Kidney (tissue), 14 donors: Measurements from ENCODE around the gene FSTL3. TPM values are rescaled to one million over a fixed set of nuclear protein-coding genes. Genes with fewer than 3 reads are reported as not detected.
A peak's percentile ranks its signal among the peaks of the same experiment; 100 is the strongest.

Source experiments
- DNase-seq, 5 donors: peaks; one replicate each; pipeline ENCODE4 v3.0.0-alpha.2; 2013 to 2020
- FAIRE-seq: peaks from 2 replicates; lab custom pipeline; 2012; peaks lifted over from hg19 to GRCh38; lab: Jason Lieb, UNC
- H3K27ac ChIP-seq, 2 donors: one replicate each; pipeline ENCODE4 v1.7.0; 2013; ENCODE audit warnings: low read depth in 2 of 2, low read length in 2 of 2, inconsistent platforms in 1 of 2
- H3K27me3 ChIP-seq: one replicate; pipeline ENCODE4 v1.7.1; 2013; ENCODE audit warnings: low read length, inconsistent platforms; ENCODE audit not compliant: control insufficient read depth, insufficient read depth
- H3K36me3 ChIP-seq, 3 donors: one replicate each; pipeline versions ENCODE4 v1.7.0 to v1.7.1; 2013; ENCODE audit warnings: low read length in 3 of 3, control low read depth in 1 of 3, inconsistent platforms in 1 of 3; ENCODE audit not compliant: insufficient read depth in 3 of 3, control insufficient read depth in 2 of 3
- H3K4me1 ChIP-seq, 3 donors: one replicate each; pipeline versions ENCODE4 v1.7.0 to v1.7.1; 2013; ENCODE audit warnings: low read length in 3 of 3, inconsistent platforms in 1 of 3, low read depth in 1 of 3; ENCODE audit not compliant: control insufficient read depth in 2 of 3, insufficient read depth in 2 of 3
- H3K4me3 ChIP-seq, 3 donors: one replicate each; pipeline versions ENCODE4 v1.7.0 to v1.8.1; 2013; ENCODE audit warnings: low read length in 3 of 3, control low read depth in 1 of 3, inconsistent platforms in 1 of 3
- H3K9ac ChIP-seq, 3 donors: one replicate each; pipeline versions ENCODE4 v1.7.0 to v1.7.1; 2013; ENCODE audit warnings: low read length in 3 of 3, control low read depth in 1 of 3, inconsistent platforms in 1 of 3
- H3K9me3 ChIP-seq, 3 donors: one replicate each; pipeline versions ENCODE4 v1.7.0 to v1.7.1; 2013; ENCODE audit warnings: low read length in 3 of 3, control low read depth in 1 of 3, inconsistent platforms in 1 of 3; ENCODE audit not compliant: control insufficient read depth in 2 of 3, insufficient read depth in 1 of 3
- intact Hi-C: fragments of 100-400 bp; cut with DNase I; formaldehyde crosslinking; loops from one replicate; pipeline ENCODE4 v1.11.1; 2022
- polyA plus RNA-seq: library from polyadenylated mRNA; stranded (reverse); fragments of 350-450 nt; fragmentation: Illumina TruSeq; extraction: RNeasy Lipid Tissue Mini Kit (QIAGEN cat#74804); gene quantifications from one replicate; pipeline ENCODE4 v1.2.3, GENCODE V29; 2014; ENCODE audit warnings: low read depth, low replicate concordance; ENCODE audit not compliant: insufficient read depth
- total RNA-seq: library from RNA; stranded (reverse); fragmentation: NEBNext Ultra II Directional; extraction: Animal tissue kit (Norgen Biotek cat#: 25700); gene quantifications from one replicate; pipeline ENCODE4 v1.2.1, GENCODE V29; 2021
- TF ChIP-seq, protein P1 (sequence below): IDR thresholded peaks from 3 replicates; pipeline ENCODE4 v1.5.1; 2012; ENCODE audit warnings: mild to moderate bottlenecking, moderate library complexity, borderline replicate concordance; ENCODE audit not compliant: insufficient read depth; ENCODE audit errors: extremely low read depth
- donor health status: control.
- donor health status: control.
- donor health status: control.
- donor health status: control.
- donor health status: control.
- donor health status: DM: yes; HTN: yes; CAD: no.
- donor health status: Normal renal cell carcinoma (clear cell type).

FSTL3 gene
- total and polyA plus RNA-seq, 2 donors from 2014 or later: 23.9 to 63.0 TPM

- peaks cover 0 to 9% (median 0%) of the 10 kb centered on the region in 3 donors for H3K4me1 ChIP-seq
- FAIRE-seq: no peak
- intact Hi-C loops: no loop called here
- H3K4me3 ChIP-seq: no peak overlapping the region
- H3K9me3 ChIP-seq: no peaks in the 10 kb centered on the region
- H3K9ac ChIP-seq: no peak overlapping the region
- no peaks in the 10 kb centered on the region for H3K36me3 ChIP-seq
- H3K27ac ChIP-seq: no peak overlapping the region
- DNase-seq: no peak
- TF ChIP-seq, protein P1, sequence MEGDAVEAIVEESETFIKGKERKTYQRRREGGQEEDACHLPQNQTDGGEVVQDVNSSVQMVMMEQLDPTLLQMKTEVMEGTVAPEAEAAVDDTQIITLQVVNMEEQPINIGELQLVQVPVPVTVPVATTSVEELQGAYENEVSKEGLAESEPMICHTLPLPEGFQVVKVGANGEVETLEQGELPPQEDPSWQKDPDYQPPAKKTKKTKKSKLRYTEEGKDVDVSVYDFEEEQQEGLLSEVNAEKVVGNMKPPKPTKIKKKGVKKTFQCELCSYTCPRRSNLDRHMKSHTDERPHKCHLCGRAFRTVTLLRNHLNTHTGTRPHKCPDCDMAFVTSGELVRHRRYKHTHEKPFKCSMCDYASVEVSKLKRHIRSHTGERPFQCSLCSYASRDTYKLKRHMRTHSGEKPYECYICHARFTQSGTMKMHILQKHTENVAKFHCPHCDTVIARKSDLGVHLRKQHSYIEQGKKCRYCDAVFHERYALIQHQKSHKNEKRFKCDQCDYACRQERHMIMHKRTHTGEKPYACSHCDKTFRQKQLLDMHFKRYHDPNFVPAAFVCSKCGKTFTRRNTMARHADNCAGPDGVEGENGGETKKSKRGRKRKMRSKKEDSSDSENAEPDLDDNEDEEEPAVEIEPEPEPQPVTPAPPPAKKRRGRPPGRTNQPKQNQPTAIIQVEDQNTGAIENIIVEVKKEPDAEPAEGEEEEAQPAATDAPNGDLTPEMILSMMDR: no peak
- no peaks in the 10 kb centered on the region for H3K27me3 ChIP-seq
Measured at GRCh38 chr19:723714-724113, 47.5 kb downstream of the FSTL3 start.

DNA sequence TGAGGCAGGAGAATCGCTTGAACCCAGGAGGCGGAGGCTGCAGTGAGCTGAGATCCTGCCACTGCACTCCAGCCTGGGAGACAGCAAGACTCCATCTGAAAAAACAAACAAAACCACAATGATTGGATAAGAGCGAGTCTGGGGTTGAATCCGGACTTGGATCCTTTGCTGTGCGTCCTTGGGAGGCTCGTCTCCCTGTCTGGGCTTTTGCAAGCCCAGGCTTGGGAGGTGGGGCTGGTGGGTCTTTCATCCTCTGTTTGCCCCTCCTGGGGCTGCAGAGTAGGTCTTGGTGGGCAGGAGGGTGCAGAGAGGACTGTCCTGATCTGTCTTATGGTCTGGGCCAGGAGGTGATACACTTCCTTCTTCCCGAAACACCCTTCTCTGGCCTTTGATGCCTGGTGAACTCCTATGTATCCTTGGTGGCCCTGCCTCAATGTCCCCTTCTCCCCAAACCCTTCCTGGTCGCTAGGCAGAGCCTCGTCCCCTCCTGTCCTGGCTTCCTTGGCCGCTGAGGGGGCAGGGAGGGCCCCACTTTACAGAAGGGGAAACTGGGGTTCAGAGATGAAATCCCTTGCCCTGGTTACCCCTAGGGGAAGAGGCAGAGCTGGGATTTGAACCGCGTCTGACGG is 49.4 kb downstream of the FSTL3 start:
- FAIRE-seq (no peak), DNase-seq (no peak)
- TF ChIP-seq, protein P1: no peak
- H3K27ac ChIP-seq: no peak overlapping the region
- H3K4me1 ChIP-seq: peaks cover 0 to 6% (median 0%) of the 10 kb centered on the region in 3 donors
- intact Hi-C loops: loop anchor here (5.0 kb wide), 1 partner anchor 58 kb away; no protein-coding TSS in a partner anchor
- no peak overlapping the region for H3K9ac ChIP-seq
- H3K36me3 ChIP-seq: no peaks in the 10 kb centered on the region
- H3K4me3 ChIP-seq: no peak overlapping the region
- H3K9me3 ChIP-seq: no peaks in the 10 kb centered on the region
- no peaks in the 10 kb centered on the region for H3K27me3 ChIP-seq

DNA sequence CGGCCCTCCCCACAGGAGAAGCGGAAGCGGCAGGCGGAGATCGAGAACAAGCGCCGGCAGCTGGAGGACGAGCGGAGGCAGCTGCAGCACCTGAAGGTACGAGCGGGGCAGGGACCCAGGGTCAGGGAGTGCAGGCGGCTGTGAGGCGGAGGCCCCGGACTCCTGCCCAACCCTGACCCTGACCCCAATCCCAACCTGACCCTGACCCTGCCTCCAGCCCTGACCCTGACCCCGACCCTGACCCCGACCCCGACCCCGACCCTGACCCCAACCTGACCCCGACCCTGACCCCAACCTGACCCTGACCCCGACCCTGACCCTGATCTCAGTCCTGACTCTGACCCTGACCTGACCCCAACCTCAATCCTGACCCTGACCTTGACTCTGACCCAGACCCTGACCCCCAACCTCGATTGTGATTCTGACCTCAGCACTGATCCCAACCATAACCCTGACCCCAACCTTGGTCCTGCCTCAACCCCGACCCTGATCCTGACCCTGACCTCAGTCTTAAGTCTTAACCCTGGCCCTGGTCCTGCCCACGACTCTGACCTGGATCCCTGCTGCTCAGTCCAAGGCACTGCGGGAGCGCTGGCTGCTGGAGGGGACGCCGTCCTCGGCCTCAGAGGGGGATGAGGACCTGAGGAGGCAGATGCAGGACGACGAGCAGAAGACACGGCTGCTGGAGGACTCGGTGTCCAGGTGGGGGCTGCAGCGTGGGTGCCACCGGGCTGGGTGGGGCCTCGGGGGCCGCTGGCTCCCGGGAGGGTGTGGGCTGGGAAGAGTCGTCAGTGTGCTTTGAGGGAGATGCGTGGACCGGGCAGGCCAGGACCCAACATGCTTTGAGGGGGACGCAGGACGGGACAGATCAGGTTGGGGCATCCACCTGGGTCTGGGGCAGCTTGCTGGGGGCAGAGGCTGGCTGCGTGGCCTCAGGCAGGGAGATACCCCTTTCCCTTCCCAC is 51.1 kb downstream of the FSTL3 start:
- Histone ChIP-seq H3K27ac (peak overlapping the region; percentile 78 to 81), H3K9ac (no peak overlapping the region), H3K4me1 (peaks cover 0 to 6% (median 0%) of the 10 kb centered on the region in 3 donors), H3K9me3 (no peaks in the 10 kb centered on the region), H3K4me3 (no peak overlapping the region), H3K36me3 (no peaks in the 10 kb centered on the region), H3K27me3 (no peaks in the 10 kb centered on the region)
- TF ChIP-seq, protein P1: no peak
- DNase-seq: peak in 1 of 5 donors; percentile 79
- intact Hi-C loops: loop anchor here (5.0 kb wide), 1 partner anchor 60 kb away; no protein-coding TSS in a partner anchor
- FAIRE-seq: no peak
